Effector memory CD8-positive, alpha-beta T cell (primary cell): ENCODE measurements around the gene GPC3.
A peak's percentile ranks its signal among the peaks of the same experiment; 100 is the strongest.
"Not testable (repeated sequence)": the region's sequence is repeated elsewhere in the genome, so short reads cannot be mapped to it uniquely, and the experiment has no call there.

Experiments
- ATAC-seq: fragments of 150-1000 bp; cut with Tn5 transposase; replicated peaks from 2 replicates; pipeline ENCODE4 v1.10.0; 2021; ENCODE audit warnings: mild to moderate bottlenecking, moderate library complexity
- DNase-seq, 3 experiments: peaks; one replicate each; pipeline ENCODE4 v3.0.0; 2021
- H3K27ac Mint-ChIP-seq, 2 donors: one replicate each; pipeline ENCODE4 v1.8.0; 2022; ENCODE audit warnings: mild to moderate bottlenecking in 2 of 2, mixed read lengths in 2 of 2, moderate library complexity in 2 of 2
- H3K27me3 Mint-ChIP-seq, 2 donors: one replicate each; pipeline ENCODE4 v1.8.0; 2022; ENCODE audit warnings: mixed read lengths in 2 of 2
- H3K36me3 Mint-ChIP-seq: one replicate; pipeline ENCODE4 v1.8.0; 2022; ENCODE audit warnings: mild to moderate bottlenecking, moderate library complexity, mixed read lengths; ENCODE audit not compliant: insufficient read depth
- H3K4me1 Mint-ChIP-seq, 2 donors: one replicate each; pipeline ENCODE4 v1.8.0; 2022; ENCODE audit warnings: low read depth in 2 of 2, mixed read lengths in 2 of 2
- H3K4me3 Mint-ChIP-seq, 2 donors: one replicate each; pipeline ENCODE4 v1.8.0; 2022; ENCODE audit warnings: mild to moderate bottlenecking in 2 of 2, mixed read lengths in 2 of 2, moderate library complexity in 2 of 2
- H3K9me3 Mint-ChIP-seq, 2 donors: one replicate each; pipeline ENCODE4 v1.8.0; 2022; ENCODE audit warnings: mixed read lengths in 2 of 2
- total RNA-seq, 9 experiments: gene quantifications; one replicate each; lab custom pipeline; 2026; lab: John Stamatoyannopoulos, UW

The GPC3 gene
- total RNA-seq = 0 to 1.8 (median 0.03) reads per million in 9 experiments

- no peak within 1 kb of the TSS for H3K27ac Mint-ChIP-seq
- H3K36me3 Mint-ChIP-seq = no peaks in the 10 kb centered on the region
- peaks cover 0 to 2% of the 10 kb centered on the region in 2 donors for H3K4me1 Mint-ChIP-seq
- no peaks in the 10 kb centered on the region for H3K9me3 Mint-ChIP-seq
- H3K27me3 Mint-ChIP-seq = peaks cover 28 to 53% of the 10 kb centered on the region in 2 donors
- ATAC-seq (peak; percentile 78), DNase-seq (peak in 1 of 3 experiments; percentile 1)
- H3K4me3 Mint-ChIP-seq = peak within 1 kb of the TSS; percentile 41 to 64
Measured at GRCh38 chrX:133985164-133985966, at the start of gene GPC3. GPC3 (minus strand) TSS chrX:133985594.

GRCh38 chrX:134032441-134032840 lies 47.0 kb upstream of the GPC3 start:
- H3K27me3 Mint-ChIP-seq = peaks cover 0 to 7% of the 10 kb centered on the region in 2 donors
- no peak overlapping the region for H3K27ac Mint-ChIP-seq
- DNase-seq = no peak
- H3K36me3 Mint-ChIP-seq = no peaks in the 10 kb centered on the region
- H3K4me1 Mint-ChIP-seq = no peaks in the 10 kb centered on the region
- ATAC-seq = no peak
- no peaks in the 10 kb centered on the region for H3K9me3 Mint-ChIP-seq
- no peak overlapping the region for H3K4me3 Mint-ChIP-seq

GRCh38 chrX:134026565-134027311 lies 41.3 kb upstream of the GPC3 start:
- H3K27ac Mint-ChIP-seq = no peak overlapping the region
- DNase-seq (no peak), ATAC-seq (no peak)
- H3K36me3 Mint-ChIP-seq = no peaks in the 10 kb centered on the region
- no peaks in the 10 kb centered on the region for H3K27me3 Mint-ChIP-seq
- H3K9me3 Mint-ChIP-seq = no peaks in the 10 kb centered on the region
- H3K4me1 Mint-ChIP-seq = peaks cover 0 to 2% of the 10 kb centered on the region in 2 donors
- no peak overlapping the region for H3K4me3 Mint-ChIP-seq

- H3K4me3 Mint-ChIP-seq = no peak overlapping the region
- H3K27me3 Mint-ChIP-seq = no peaks in the 10 kb centered on the region
- no peaks in the 10 kb centered on the region for H3K9me3 Mint-ChIP-seq
- DNase-seq = no peak
- no peaks in the 10 kb centered on the region for H3K36me3 Mint-ChIP-seq
- peaks cover 0 to 2% of the 10 kb centered on the region in 2 donors for H3K4me1 Mint-ChIP-seq
- no peak for ATAC-seq
- H3K27ac Mint-ChIP-seq = peak overlapping the region in 1 of 2 donors; percentile 33
Measured at GRCh38 chrX:134025986-134026545, 40.7 kb upstream of the GPC3 start.

DNA sequence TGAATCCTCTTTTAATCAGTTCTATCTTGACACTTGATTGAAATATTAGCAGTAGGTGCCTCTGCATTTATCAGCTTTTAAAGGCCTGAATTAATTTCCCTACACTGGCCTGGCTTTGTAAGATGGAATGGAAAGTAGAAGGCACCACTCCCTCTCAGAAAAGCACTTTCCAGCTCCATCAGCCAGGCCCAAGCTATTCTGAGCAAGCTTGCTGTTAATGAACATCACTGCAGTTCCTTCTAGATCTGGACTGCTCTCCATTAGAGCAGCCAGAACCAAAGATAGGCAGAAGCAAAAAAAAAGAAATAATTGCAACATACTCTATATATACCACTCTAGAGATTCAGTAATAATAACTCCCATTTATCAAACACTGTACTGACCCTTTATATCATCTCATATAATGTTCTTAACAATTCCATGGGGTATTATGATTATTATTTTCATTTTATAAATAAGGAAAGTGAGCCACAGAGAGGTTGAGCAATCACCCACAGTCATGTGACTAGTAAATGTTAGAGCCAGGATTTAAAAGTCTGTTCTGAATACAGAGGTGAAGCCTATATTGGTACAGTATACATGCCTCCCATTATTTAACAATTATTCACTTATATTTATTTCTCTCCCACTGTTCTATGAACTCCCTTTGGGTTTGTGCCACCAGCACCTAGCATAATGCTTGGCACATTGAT lies 39.4 kb upstream of the GPC3 start:
- peaks cover 0 to 2% of the 10 kb centered on the region in 2 donors for H3K4me1 Mint-ChIP-seq
- H3K4me3 Mint-ChIP-seq = no peak overlapping the region
- H3K27me3 Mint-ChIP-seq = no peaks in the 10 kb centered on the region
- ATAC-seq (no peak), DNase-seq (no peak)
- no peak overlapping the region for H3K27ac Mint-ChIP-seq
- no peaks in the 10 kb centered on the region for H3K9me3 Mint-ChIP-seq
- no peaks in the 10 kb centered on the region for H3K36me3 Mint-ChIP-seq

- Mint-ChIP-seq H3K4me1 (peaks cover 0 to 2% of the 10 kb centered on the region in 2 donors), H3K27me3 (no peaks in the 10 kb centered on the region), H3K9me3 (no peaks in the 10 kb centered on the region), H3K27ac (no peak overlapping the region), H3K4me3 (no peak overlapping the region), H3K36me3 (no peaks in the 10 kb centered on the region)
- ATAC-seq (no peak), DNase-seq (no peak)
Measured at GRCh38 chrX:134023851-134024281, 38.5 kb upstream of the GPC3 start.

GRCh38 chrX:134020910-134021309 lies 35.5 kb upstream of the GPC3 start:
- no peak overlapping the region for H3K27ac Mint-ChIP-seq
- H3K9me3 Mint-ChIP-seq = no peaks in the 10 kb centered on the region
- no peak overlapping the region for H3K4me3 Mint-ChIP-seq
- DNase-seq (no peak), ATAC-seq (no peak)
- no peaks in the 10 kb centered on the region for H3K4me1 Mint-ChIP-seq
- H3K27me3 Mint-ChIP-seq = peaks cover 8 to 11% of the 10 kb centered on the region in 2 donors
- no peaks in the 10 kb centered on the region for H3K36me3 Mint-ChIP-seq

DNA sequence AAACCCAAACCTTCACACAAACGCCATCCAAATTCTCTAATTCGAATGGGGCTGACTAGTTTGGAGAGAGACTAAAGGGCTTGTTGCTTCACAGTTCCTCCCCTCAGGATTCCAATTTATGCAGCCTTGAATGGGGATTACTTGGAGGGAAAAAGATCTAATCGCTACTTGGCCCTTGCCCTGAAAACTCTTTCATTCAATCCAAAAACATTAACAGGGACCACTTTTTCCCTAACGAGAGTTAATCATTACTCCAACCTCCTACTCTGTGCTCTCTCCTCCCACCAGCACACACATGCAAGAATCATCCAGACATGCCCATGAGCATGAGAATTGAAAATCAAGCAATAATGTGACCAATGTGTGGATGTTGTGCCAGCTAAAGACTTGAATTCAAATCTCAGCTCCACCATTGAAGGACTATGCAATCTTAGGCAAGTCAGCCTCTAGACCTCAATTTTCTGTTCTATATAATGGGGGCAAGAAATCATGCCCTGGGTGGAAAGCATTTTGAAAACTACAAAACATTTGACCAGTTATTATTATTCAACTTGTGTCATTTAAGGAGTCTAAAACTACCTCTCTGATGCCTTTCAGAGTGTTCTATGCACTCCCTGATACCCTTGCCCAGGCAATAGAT lies 34.3 kb upstream of the GPC3 start:
- ATAC-seq (no peak), DNase-seq (no peak)
- H3K27me3 Mint-ChIP-seq = peaks cover 8 to 11% of the 10 kb centered on the region in 2 donors
- no peak overlapping the region for H3K27ac Mint-ChIP-seq
- H3K9me3 Mint-ChIP-seq = no peaks in the 10 kb centered on the region
- no peaks in the 10 kb centered on the region for H3K36me3 Mint-ChIP-seq
- H3K4me3 Mint-ChIP-seq = no peak overlapping the region
- H3K4me1 Mint-ChIP-seq = no peaks in the 10 kb centered on the region

- not testable (repeated sequence) for H3K9me3 Mint-ChIP-seq, H3K4me1 Mint-ChIP-seq, DNase-seq, H3K4me3 Mint-ChIP-seq, ATAC-seq, H3K27ac Mint-ChIP-seq, H3K36me3 Mint-ChIP-seq
- peaks cover 8 to 11% of the 10 kb centered on the region in 2 donors for H3K27me3 Mint-ChIP-seq
Measured at GRCh38 chrX:134016309-134016708, 30.9 kb upstream of the GPC3 start.

- not testable (repeated sequence) for H3K4me1 Mint-ChIP-seq, DNase-seq, H3K4me3 Mint-ChIP-seq, H3K27ac Mint-ChIP-seq, H3K9me3 Mint-ChIP-seq, H3K36me3 Mint-ChIP-seq, ATAC-seq
- peaks cover 8 to 11% of the 10 kb centered on the region in 2 donors for H3K27me3 Mint-ChIP-seq
Measured at GRCh38 chrX:134015510-134015909, 30.1 kb upstream of the GPC3 start.

DNA sequence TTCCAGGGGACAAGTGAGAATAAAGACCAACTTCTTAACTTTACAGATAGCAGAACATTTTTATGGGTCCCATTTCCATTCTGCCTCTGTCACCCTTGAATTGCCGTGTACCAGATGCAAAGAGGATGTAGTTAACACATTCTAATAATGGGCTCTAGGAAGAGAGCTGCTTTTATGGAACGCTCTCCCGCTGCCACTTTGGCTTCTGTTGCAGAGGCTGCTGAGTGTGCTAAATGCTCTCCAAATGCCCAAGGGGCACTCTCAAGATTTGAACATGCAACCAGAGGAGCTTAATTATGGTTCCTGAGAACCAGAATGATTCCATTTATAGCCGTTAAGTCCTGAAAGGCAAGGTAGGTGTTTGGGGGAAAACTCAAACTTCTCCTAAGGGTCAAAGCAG lies 28.1 kb upstream of the GPC3 start:
- H3K9me3 Mint-ChIP-seq = no peaks in the 10 kb centered on the region
- no peaks in the 10 kb centered on the region for H3K4me1 Mint-ChIP-seq
- H3K4me3 Mint-ChIP-seq = no peak overlapping the region
- ATAC-seq = no peak
- no peak for DNase-seq
- peaks cover 10 to 11% of the 10 kb centered on the region in 2 donors for H3K27me3 Mint-ChIP-seq
- no peaks in the 10 kb centered on the region for H3K36me3 Mint-ChIP-seq
- no peak overlapping the region for H3K27ac Mint-ChIP-seq

DNA sequence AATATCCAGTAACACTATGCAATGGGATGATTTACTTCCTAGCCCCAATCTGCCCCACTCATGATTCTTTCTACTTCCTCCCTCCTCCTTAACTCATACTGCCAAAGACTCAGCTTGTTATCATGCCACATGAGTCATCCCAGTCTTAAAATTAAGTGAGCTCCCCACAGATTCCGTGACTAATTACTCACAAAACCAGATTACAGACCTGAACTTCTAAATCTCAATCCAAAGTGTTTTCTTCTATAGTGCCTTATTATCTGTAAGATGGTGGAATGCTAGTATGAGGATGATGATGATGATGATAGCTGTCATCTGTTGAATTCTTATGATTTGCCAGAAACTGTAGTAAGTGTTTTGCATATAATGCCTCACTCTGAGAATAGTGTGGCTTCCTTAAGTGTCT lies 27.7 kb upstream of the GPC3 start:
- ATAC-seq (no peak), DNase-seq (no peak)
- Mint-ChIP-seq H3K27ac (no peak overlapping the region), H3K4me1 (no peaks in the 10 kb centered on the region), H3K9me3 (no peaks in the 10 kb centered on the region), H3K36me3 (no peaks in the 10 kb centered on the region), H3K27me3 (peaks cover 11 to 15% of the 10 kb centered on the region in 2 donors), H3K4me3 (no peak overlapping the region)

- ATAC-seq = no peak
- H3K9me3 Mint-ChIP-seq = no peaks in the 10 kb centered on the region
- no peak overlapping the region for H3K27ac Mint-ChIP-seq
- H3K27me3 Mint-ChIP-seq = peaks cover 0 to 11% of the 10 kb centered on the region in 2 donors
- H3K4me1 Mint-ChIP-seq = no peaks in the 10 kb centered on the region
- DNase-seq = no peak
- no peaks in the 10 kb centered on the region for H3K36me3 Mint-ChIP-seq
- no peak overlapping the region for H3K4me3 Mint-ChIP-seq
Measured at GRCh38 chrX:134010690-134011089, 25.3 kb upstream of the GPC3 start.
